Endothelial cell (in vitro differentiated cells): Measurements from ENCODE around the gene EIF2S2. TPM values are rescaled to one million over a fixed set of nuclear protein-coding genes. Genes with fewer than 3 reads are reported as not detected.

Source experiments
- DNase-seq: peaks from one replicate; pipeline ENCODE4 v3.0.0; 2021; ENCODE audit warnings: low spot score
- H3K27ac Mint-ChIP-seq: one replicate; pipeline ENCODE4 v1.8.0; 2021; ENCODE audit warnings: mixed read lengths, inconsistent platforms; ENCODE audit not compliant: unreplicated experiment
- H3K27me3 Mint-ChIP-seq: one replicate; pipeline ENCODE4 v1.8.0; 2021; ENCODE audit warnings: mild to moderate bottlenecking, moderate library complexity, mixed read lengths, inconsistent platforms; ENCODE audit not compliant: unreplicated experiment
- H3K36me3 Mint-ChIP-seq: one replicate; pipeline ENCODE4 v1.8.0; 2021; ENCODE audit warnings: mild to moderate bottlenecking, low read depth, mixed read lengths, inconsistent platforms; ENCODE audit not compliant: unreplicated experiment
- H3K4me1 Mint-ChIP-seq: one replicate; pipeline ENCODE4 v1.8.0; 2021; ENCODE audit warnings: mild to moderate bottlenecking, mixed read lengths, inconsistent platforms; ENCODE audit not compliant: unreplicated experiment
- H3K4me3 Mint-ChIP-seq: one replicate; pipeline ENCODE4 v1.8.0; 2021; ENCODE audit warnings: mild to moderate bottlenecking, mixed read lengths, inconsistent platforms; ENCODE audit not compliant: unreplicated experiment
- H3K9me3 Mint-ChIP-seq: one replicate; pipeline ENCODE4 v1.8.0; 2021; ENCODE audit warnings: mixed read lengths, inconsistent platforms; ENCODE audit not compliant: unreplicated experiment
- total RNA-seq: library from RNA; stranded (reverse); fragmentation: NEBNext Ultra II Directional; extraction: Animal tissue kit (Norgen Biotek cat#: 25700); gene quantifications from one replicate; pipeline ENCODE4 v1.2.1, GENCODE V29; 2021; ENCODE audit not compliant: unreplicated experiment
- TF ChIP-seq, protein P1 (sequence below): fragments of 200-600 bp; sonication (generic); IDR thresholded peaks from one replicate; pipeline ENCODE4 v1.5.0; 2021; ENCODE audit warnings: antibody characterized with exemption; ENCODE audit not compliant: unreplicated experiment

The EIF2S2 gene
- total RNA-seq, 1 donor from 2014 or later: 107 TPM

DNA sequence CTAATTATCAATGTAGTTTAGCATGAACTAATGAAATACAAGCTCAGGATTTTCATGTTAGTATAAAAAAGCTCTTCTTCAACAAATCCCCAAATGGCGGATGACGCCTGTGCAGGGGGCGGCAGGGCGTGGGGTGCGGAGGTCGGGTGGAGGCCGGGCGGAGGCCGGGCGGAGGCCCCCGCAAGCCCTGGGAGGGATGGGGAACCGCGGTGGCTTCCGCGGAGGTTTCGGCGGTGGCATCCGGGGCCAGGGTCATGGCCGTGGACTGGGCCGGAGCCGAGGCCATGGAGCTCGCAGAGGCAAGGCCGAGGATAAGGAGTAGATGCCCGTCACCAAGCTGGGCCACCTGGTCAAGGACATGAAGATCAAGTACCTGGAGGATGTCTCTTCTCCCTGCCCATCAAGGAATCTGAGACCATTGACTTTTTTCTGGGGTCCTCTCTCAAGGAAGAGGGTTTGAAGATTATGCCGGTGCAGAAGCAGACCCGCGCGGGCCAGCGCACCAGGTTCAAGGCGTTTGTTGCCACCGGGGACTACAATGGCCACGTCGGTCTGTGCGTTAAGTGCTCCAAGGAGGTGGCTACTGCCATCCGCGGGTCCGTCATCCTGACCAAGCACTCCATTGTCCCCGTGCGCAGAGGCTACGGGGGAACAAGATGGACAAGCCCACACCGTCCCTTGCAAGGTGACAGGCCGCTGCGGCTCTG, 10.4 kb upstream of the EIF2S2 start:
- Mint-ChIP-seq H3K4me3 (no peak overlapping the region), H3K4me1 (peaks cover 25% of the 10 kb centered on the region), H3K27ac (peak overlapping the region; percentile 96), H3K27me3 (no peaks in the 10 kb centered on the region), H3K36me3 (no peaks in the 10 kb centered on the region), H3K9me3 (no peaks in the 10 kb centered on the region)
- DNase-seq: no peak
- TF ChIP-seq, protein P1, sequence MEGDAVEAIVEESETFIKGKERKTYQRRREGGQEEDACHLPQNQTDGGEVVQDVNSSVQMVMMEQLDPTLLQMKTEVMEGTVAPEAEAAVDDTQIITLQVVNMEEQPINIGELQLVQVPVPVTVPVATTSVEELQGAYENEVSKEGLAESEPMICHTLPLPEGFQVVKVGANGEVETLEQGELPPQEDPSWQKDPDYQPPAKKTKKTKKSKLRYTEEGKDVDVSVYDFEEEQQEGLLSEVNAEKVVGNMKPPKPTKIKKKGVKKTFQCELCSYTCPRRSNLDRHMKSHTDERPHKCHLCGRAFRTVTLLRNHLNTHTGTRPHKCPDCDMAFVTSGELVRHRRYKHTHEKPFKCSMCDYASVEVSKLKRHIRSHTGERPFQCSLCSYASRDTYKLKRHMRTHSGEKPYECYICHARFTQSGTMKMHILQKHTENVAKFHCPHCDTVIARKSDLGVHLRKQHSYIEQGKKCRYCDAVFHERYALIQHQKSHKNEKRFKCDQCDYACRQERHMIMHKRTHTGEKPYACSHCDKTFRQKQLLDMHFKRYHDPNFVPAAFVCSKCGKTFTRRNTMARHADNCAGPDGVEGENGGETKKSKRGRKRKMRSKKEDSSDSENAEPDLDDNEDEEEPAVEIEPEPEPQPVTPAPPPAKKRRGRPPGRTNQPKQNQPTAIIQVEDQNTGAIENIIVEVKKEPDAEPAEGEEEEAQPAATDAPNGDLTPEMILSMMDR: no peak

DNA sequence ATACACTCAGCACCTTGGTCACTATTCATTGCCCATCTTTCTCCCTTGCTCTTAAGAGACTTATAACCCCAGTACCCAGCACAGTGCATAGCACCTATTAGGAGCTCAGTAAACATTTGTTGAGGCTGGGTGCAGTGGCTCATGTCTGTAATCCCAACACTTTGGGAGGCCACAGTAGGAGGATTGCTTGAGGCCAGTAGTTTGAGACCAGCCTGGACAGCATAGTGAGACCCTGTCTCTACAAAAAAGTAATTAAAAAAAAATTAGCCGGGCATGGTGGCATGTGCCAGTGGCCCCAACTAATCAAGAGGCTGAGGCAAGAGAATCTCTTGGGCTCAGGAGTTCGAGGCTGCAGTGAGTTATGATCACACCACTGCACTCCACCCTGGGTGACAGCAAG, 8.2 kb upstream of the EIF2S2 start:
- no peaks in the 10 kb centered on the region for H3K36me3 Mint-ChIP-seq
- no peak overlapping the region for H3K27ac Mint-ChIP-seq
- H3K4me3 Mint-ChIP-seq: no peak overlapping the region
- no peaks in the 10 kb centered on the region for H3K27me3 Mint-ChIP-seq
- TF ChIP-seq, protein P1: no peak
- no peaks in the 10 kb centered on the region for H3K9me3 Mint-ChIP-seq
- no peak for DNase-seq
- H3K4me1 Mint-ChIP-seq: peaks cover 22% of the 10 kb centered on the region

DNA sequence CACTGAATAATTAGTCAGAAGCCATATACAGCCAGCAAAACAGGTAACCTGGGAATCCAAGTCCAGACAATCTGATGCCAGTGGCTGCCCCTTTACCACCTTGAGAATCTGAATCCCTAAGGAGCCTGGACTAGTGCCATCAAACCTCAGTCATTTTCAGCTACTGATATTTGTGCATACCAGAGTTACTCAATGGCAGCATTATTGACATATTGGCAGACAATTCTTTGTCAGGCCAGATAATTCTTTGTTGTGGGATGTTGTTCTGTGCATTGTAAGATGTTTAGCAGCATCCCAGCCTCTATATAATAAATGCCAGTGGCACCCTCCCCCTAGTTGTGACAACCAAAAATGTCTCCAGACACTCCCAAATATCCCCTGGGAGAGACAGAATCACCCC, 3.2 kb upstream of the EIF2S2 start:
- no peak for DNase-seq
- Mint-ChIP-seq H3K4me3 (no peak overlapping the region), H3K36me3 (peaks cover 9% of the 10 kb centered on the region), H3K27ac (no peak overlapping the region), H3K27me3 (peaks cover 12% of the 10 kb centered on the region), H3K9me3 (no peaks in the 10 kb centered on the region), H3K4me1 (peaks cover 13% of the 10 kb centered on the region)
- TF ChIP-seq, protein P1: no peak

DNA sequence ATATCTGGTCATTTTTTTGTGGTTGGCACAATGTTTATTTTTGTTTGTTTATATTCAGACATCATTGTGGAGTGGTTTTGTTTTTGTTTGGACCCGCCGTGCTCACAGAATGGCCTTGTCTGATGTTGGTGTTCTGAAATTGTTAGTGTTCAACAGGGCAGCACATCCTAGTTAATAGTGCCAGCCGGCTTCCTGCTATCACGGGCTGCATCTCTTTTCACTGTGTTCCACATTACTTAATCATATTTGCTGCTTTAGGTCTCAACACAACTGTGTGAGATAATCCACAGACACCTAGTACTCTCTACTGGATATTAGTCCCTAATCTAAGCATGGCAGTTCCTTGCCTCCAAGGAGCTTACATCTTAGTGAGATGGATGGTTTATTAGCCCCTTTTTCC, 2.8 kb upstream of the EIF2S2 start:
- H3K9me3 Mint-ChIP-seq: no peaks in the 10 kb centered on the region
- no peak for DNase-seq
- H3K27me3 Mint-ChIP-seq: peaks cover 12% of the 10 kb centered on the region
- H3K4me3 Mint-ChIP-seq: peak overlapping the region; percentile 51
- H3K36me3 Mint-ChIP-seq: peaks cover 11% of the 10 kb centered on the region
- H3K27ac Mint-ChIP-seq: no peak overlapping the region
- H3K4me1 Mint-ChIP-seq: peaks cover 16% of the 10 kb centered on the region
- TF ChIP-seq, protein P1: no peak

DNA sequence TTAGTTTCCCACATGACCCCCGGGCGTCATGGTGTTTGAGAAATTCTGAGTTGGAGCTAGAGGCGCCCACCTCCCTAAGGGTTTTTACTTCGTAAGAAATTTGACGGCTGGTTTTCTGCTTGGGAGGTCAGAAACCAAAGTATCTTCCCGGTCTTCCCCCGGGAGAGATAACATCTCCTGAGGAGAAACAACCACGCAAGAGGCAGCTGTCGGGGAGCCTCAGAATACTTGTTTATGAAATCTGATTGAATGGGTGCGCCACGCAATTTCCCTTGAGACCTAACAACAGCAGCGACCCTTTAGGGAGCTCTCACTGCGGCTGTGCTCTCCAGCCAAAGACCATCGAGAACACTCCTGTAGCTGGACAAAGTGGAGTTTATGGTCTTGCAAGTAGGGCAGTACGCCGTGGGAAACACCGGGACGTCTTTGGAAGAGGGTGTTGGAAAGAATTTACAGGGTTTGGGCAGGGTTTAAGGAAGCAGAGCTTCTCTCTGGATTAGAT, 608 bp upstream of the EIF2S2 start:
- Mint-ChIP-seq H3K9me3 (no peaks in the 10 kb centered on the region), H3K27me3 (peaks cover 12% of the 10 kb centered on the region), H3K36me3 (peaks cover 16% of the 10 kb centered on the region), H3K4me1 (peaks cover 35% of the 10 kb centered on the region), H3K4me3 (peak overlapping the region; percentile 95), H3K27ac (peak overlapping the region; percentile 97)
- peak; percentile 24 for DNase-seq
- TF ChIP-seq, protein P1: no peak
